HEK293T (cell line): ENCODE data around the gene BEND5.

Source experiments
- FOXM1 ChIP-seq: fragments of 450-650 bp; IDR thresholded peaks from 2 replicates; pipeline ENCODE4 v1.6.1; 2017; ENCODE audit warnings: mild to moderate bottlenecking, borderline replicate concordance
- SP1 ChIP-seq: fragments of 450-650 bp; IDR thresholded peaks from 2 replicates; pipeline ENCODE4 v1.6.1; 2017
- TF ChIP-seq, protein P1 (sequence below): fragments of 450-650 bp; IDR thresholded peaks from 2 replicates; pipeline ENCODE4 v1.6.1; 2016

DNA sequence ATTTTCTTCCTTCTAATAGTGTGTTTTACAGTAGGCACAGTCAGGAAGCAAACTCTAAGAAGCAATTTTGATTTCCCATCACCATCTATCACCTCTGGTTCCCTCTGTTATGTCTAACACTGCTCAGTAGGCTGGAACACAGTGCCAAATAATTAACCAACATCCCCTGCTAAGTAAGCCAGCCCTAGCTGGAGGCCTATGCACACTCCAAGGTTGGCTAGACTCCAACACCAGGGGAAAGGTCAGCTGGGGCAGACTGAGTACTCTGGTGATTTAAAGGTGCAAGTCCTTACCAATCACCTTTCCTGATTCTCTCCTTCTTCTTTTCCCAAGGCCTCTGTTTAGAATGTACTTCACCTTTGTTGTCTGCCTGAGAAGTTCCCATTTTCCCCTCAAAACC, 46.5 kb upstream of the BEND5 start:
- TF ChIP-seq SP1: no peak
- no peak for TF ChIP-seq FOXM1
- TF ChIP-seq, protein P1, sequence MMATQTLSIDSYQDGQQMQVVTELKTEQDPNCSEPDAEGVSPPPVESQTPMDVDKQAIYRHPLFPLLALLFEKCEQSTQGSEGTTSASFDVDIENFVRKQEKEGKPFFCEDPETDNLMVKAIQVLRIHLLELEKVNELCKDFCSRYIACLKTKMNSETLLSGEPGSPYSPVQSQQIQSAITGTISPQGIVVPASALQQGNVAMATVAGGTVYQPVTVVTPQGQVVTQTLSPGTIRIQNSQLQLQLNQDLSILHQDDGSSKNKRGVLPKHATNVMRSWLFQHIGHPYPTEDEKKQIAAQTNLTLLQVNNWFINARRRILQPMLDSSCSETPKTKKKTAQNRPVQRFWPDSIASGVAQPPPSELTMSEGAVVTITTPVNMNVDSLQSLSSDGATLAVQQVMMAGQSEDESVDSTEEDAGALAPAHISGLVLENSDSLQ: no peak
